ENCODE data around the gene RNF112.

DNA sequence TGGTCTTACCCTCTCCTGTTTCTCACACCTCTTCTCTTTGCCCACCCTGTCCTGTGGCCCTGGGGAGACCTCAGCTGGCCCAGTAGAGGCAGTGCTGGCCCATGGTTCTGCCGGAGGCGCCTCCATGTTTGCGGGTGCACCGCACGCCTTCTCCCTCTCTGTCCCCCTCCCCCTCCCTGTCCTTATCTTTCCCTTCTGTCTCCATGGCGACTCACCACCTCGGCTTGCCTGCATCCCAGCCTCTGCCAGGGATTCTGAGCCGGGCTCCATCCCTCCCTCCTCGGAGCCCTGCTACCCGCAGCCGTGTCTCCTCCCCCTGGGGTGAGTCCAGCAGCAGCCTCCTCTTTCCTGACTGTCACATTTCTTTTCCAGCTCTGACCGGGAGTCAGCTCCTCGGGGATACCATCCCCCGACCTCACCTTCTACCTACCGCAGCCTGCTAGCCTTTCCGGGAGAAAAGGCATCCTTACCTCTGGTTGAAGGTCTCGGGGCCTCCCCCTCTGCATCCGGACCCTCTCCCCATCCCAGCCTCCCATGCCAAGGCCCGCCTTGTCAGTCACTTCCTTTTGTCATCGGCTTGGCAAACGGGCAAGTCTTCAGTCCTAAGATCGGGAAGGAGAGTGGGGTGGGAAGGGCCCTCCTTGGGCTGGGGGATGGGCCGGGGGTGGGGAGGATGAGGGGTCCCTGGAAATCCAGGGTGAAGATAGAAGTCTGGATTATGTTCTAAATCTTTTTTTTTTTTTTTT is at the start of gene RNF112:
- TF ChIP-seq EZH2phosphoT487 (IDR thresholded peaks at IDR 0.05; ENCODE audit: borderline replicate concordance): no peak
- TF ChIP-seq, protein P1, sequence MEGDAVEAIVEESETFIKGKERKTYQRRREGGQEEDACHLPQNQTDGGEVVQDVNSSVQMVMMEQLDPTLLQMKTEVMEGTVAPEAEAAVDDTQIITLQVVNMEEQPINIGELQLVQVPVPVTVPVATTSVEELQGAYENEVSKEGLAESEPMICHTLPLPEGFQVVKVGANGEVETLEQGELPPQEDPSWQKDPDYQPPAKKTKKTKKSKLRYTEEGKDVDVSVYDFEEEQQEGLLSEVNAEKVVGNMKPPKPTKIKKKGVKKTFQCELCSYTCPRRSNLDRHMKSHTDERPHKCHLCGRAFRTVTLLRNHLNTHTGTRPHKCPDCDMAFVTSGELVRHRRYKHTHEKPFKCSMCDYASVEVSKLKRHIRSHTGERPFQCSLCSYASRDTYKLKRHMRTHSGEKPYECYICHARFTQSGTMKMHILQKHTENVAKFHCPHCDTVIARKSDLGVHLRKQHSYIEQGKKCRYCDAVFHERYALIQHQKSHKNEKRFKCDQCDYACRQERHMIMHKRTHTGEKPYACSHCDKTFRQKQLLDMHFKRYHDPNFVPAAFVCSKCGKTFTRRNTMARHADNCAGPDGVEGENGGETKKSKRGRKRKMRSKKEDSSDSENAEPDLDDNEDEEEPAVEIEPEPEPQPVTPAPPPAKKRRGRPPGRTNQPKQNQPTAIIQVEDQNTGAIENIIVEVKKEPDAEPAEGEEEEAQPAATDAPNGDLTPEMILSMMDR (conservative IDR thresholded peaks at IDR 0.05; ENCODE audit: low read length): no peak

Data from Loucy (cell line).